Endothelial cell of umbilical vein (primary cell): Measurements from ENCODE around the gene SLTM.

Source experiments
- CTCF ChIP-seq, 2 donors: IDR thresholded peaks; 1 replicate in 1 of 2; 2 replicates in 1 of 2; pipeline ENCODE4 v1.5.1; 2011; ENCODE audit warnings: low read length in 2 of 2, mild to moderate bottlenecking in 2 of 2, moderate library complexity in 2 of 2, control low read depth in 1 of 2, inconsistent platforms in 1 of 2, low read depth in 1 of 2; ENCODE audit not compliant: insufficient read depth in 1 of 2; ENCODE audit errors: extremely low read depth in 1 of 2
- EZH2 ChIP-seq: IDR thresholded peaks from 2 replicates; pipeline ENCODE4 v1.6.1; 2012; ENCODE audit warnings: borderline replicate concordance, low read depth, mild to moderate bottlenecking, moderate library complexity, low read length, inconsistent platforms; ENCODE audit not compliant: severe bottlenecking
- FOS ChIP-seq: IDR thresholded peaks from 2 replicates; pipeline ENCODE4 v1.6.1; 2011; ENCODE audit warnings: mild to moderate bottlenecking, low read length, moderate library complexity, borderline replicate concordance; ENCODE audit not compliant: insufficient read depth
- GATA2 ChIP-seq: IDR thresholded peaks from 2 replicates; pipeline ENCODE4 v1.7.0; 2011; ENCODE audit warnings: low read depth, mild to moderate bottlenecking, moderate library complexity, mixed read lengths, low read length; ENCODE audit not compliant: insufficient read length, insufficient read depth
- JUN ChIP-seq: IDR thresholded peaks from 2 replicates; pipeline ENCODE4 v1.6.1; 2011; ENCODE audit warnings: borderline replicate concordance, low read depth; ENCODE audit not compliant: insufficient read length, insufficient read depth
- MAX ChIP-seq: IDR thresholded peaks from 2 replicates; pipeline ENCODE4 v1.6.1; 2011; ENCODE audit not compliant: insufficient read depth, insufficient read length
- MYC ChIP-seq: IDR thresholded peaks from one replicate; pipeline ENCODE4 v1.6.1; 2011; ENCODE audit warnings: mild to moderate bottlenecking, low read depth, low read length
- POLR2A ChIP-seq: IDR thresholded peaks from 2 replicates; pipeline ENCODE4 v1.6.1; 2012; ENCODE audit warnings: low read depth, mild to moderate bottlenecking, control low read depth, low read length
- POLR2AphosphoS5 ChIP-seq: IDR thresholded peaks from 2 replicates; pipeline ENCODE4 v1.6.1; 2012; ENCODE audit warnings: low read depth, mild to moderate bottlenecking, control low read depth, low read length, moderate library complexity; ENCODE audit not compliant: insufficient read depth

GRCh38 chr15:58877999-58878825, 55.3 kb downstream of the SLTM start:
- no peak for TF ChIP-seq CTCF (IDR thresholded peaks at IDR 0.05; ENCODE audit: extremely low read depth in 1 of 2, insufficient read depth in 1 of 2, low read depth in 1 of 2, low read length in 2 of 2)
- no peak for TF ChIP-seq POLR2A
- no peak for TF ChIP-seq POLR2AphosphoS5
- TF ChIP-seq MYC, result no peak
- no peak for TF ChIP-seq EZH2
- TF ChIP-seq JUN, result no peak
- TF ChIP-seq FOS, result no peak
- no peak for TF ChIP-seq GATA2
- no peak for TF ChIP-seq MAX
